Suprapubic skin (tissue), 4 donors: ENCODE measurements around the gene STK25. TPM values are rescaled to one million over a fixed set of nuclear protein-coding genes. Genes with fewer than 3 reads are reported as not detected.
A peak's percentile ranks its signal among the peaks of the same experiment; 100 is the strongest.

Experiments
- DNase-seq, 2 donors: peaks; one replicate each; pipeline ENCODE4 v3.0.0-alpha.2; 2019; ENCODE audit warnings: low spot score in 2 of 2
- H3K27ac ChIP-seq: fragments of 200-600 bp; sonication (generic); one replicate; pipeline ENCODE4 v1.5.1; 2019
- H3K27me3 ChIP-seq: fragments of 200-600 bp; sonication (generic); one replicate; pipeline ENCODE4 v1.5.1; 2019
- H3K36me3 ChIP-seq: fragments of 200-600 bp; sonication (generic); one replicate; pipeline ENCODE4 v1.5.1; 2019
- H3K4me1 ChIP-seq: fragments of 200-600 bp; sonication (generic); one replicate; pipeline ENCODE4 v1.5.1; 2019
- H3K4me3 ChIP-seq: fragments of 200-600 bp; sonication (generic); one replicate; pipeline ENCODE4 v1.5.1; 2019; ENCODE audit warnings: mild to moderate bottlenecking
- H3K9me3 ChIP-seq: fragments of 200-600 bp; sonication (generic); one replicate; pipeline ENCODE4 v1.5.1; 2019
- CTCF ChIP-seq, 2 donors: fragments of 200-600 bp in 1 of 2; fragments of 450-650 bp in 1 of 2; sonication (generic) in 1 of 2; IDR thresholded peaks; one replicate each; pipeline ENCODE4 v1.5.1; 2016 to 2019; ENCODE audit warnings: antibody characterized with exemption in 2 of 2, mild to moderate bottlenecking in 1 of 2, moderate library complexity in 1 of 2
- EP300 ChIP-seq: sonication (generic); formaldehyde crosslinking; IDR thresholded peaks from one replicate; pipeline ENCODE4 v1.6.1; 2017; ENCODE audit warnings: antibody characterized with exemption
- POLR2A ChIP-seq, 2 donors: fragments of 450-650 bp; IDR thresholded peaks; one replicate each; pipeline ENCODE4 v1.6.1; 2017; ENCODE audit warnings: antibody characterized with exemption in 2 of 2, mild to moderate bottlenecking in 2 of 2, moderate library complexity in 2 of 2
- POLR2AphosphoS5 ChIP-seq, 3 donors: sonication (generic); formaldehyde crosslinking; IDR thresholded peaks; one replicate each; pipeline ENCODE4 v1.6.1; 2017; ENCODE audit warnings: antibody characterized with exemption in 3 of 3
- WGBS: methylation state at CpG from one replicate; pipeline ENCODE4 v1.1.5; 2018; 5-methylcytosine and 5-hydroxymethylcytosine counted together
- total RNA-seq, 4 donors: library from RNA; depleted of rRNA; stranded (reverse); fragments of >200 nt; gene quantifications; one replicate each; pipeline ENCODE4 v1.1.0, GENCODE V29; 2016

Gene STK25
- total RNA-seq, 4 donors from 2014 or later = 131 to 232 (median 147) TPM

DNA sequence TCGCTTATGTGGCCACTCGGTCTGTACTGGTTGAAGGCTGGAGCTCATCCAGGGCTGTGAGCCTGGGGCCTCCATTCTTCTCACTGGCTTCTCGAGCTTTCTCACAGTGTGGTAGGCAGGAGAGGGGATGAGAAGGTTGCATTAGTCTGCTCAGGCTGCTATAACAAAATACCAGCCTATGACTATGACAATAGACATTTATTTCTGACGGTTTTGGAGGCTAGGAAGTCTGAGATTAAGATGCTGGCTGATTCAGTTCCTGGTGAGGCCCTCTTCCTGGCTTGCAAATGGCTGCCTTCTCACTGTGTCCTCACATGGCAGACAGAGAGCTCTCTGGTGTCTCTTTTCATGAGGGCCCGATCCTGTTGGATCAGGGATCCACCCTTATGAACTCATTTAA, 6.2 kb upstream of the STK25 start:
- WGBS = 63% methylated on average over 4 of the region's 5 CpGs
- H3K4me3 ChIP-seq = no peak overlapping the region

DNA sequence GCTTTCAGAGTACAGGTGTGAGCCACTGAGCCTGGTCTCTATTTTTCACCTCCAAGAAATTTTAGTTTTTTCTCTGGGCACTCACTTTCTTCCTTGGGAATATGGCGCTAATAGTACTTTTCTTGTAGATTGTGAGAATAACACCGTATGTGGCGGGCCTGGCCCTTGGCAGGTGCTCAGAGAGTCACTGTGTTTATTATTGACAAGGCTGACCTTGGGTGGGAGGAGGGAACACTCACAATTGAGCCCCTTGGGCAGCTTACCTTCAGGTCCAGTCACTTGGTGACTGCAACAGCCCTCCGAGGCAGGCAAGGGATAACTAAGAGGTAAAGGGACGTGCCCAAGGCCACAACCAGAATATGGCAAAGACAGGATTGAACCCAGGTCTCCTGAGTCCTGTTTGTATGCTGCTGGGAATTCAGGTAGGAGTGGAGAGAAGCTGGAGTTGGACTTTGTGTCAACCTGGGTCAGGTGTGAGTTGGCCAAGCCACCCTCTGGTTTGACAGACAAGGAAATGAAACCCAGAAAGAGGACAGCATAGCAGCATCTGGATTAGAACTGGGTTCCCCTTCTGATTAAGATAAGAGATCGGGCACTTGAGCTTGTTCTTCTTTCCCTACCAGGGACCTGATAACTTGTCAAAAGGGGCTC, 2.8 kb upstream of the STK25 start:
- no peak for TF ChIP-seq CTCF (IDR thresholded peaks at IDR 0.05)
- TF ChIP-seq POLR2AphosphoS5 (IDR thresholded peaks at IDR 0.05) = no peak
- no peak for TF ChIP-seq POLR2A (IDR thresholded peaks at IDR 0.05)
- no peak for TF ChIP-seq EP300
- Histone ChIP-seq H3K27me3 (no peaks in the 10 kb centered on the region), H3K4me3 (no peak overlapping the region), H3K4me1 (peaks cover 29% of the 10 kb centered on the region), H3K9me3 (no peaks in the 10 kb centered on the region), H3K27ac (no peak overlapping the region), H3K36me3 (no peaks in the 10 kb centered on the region)
- WGBS = 95% methylated on average over 6 of the region's 6 CpGs
- no peak for DNase-seq

More for the DNA sequence above, 6.2 kb upstream of the STK25 start:
- TF ChIP-seq CTCF (IDR thresholded peaks at IDR 0.05) (no peak), POLR2A (IDR thresholded peaks at IDR 0.05) (no peak), POLR2AphosphoS5 (IDR thresholded peaks at IDR 0.05) (no peak), EP300 (no peak)
- H3K27me3 ChIP-seq = peaks cover 2% of the 10 kb centered on the region
- H3K27ac ChIP-seq = no peak overlapping the region
- no peaks in the 10 kb centered on the region for H3K9me3 ChIP-seq
- H3K4me1 ChIP-seq = peaks cover 3% of the 10 kb centered on the region
- DNase-seq = no peak
- H3K36me3 ChIP-seq = no peaks in the 10 kb centered on the region

DNA sequence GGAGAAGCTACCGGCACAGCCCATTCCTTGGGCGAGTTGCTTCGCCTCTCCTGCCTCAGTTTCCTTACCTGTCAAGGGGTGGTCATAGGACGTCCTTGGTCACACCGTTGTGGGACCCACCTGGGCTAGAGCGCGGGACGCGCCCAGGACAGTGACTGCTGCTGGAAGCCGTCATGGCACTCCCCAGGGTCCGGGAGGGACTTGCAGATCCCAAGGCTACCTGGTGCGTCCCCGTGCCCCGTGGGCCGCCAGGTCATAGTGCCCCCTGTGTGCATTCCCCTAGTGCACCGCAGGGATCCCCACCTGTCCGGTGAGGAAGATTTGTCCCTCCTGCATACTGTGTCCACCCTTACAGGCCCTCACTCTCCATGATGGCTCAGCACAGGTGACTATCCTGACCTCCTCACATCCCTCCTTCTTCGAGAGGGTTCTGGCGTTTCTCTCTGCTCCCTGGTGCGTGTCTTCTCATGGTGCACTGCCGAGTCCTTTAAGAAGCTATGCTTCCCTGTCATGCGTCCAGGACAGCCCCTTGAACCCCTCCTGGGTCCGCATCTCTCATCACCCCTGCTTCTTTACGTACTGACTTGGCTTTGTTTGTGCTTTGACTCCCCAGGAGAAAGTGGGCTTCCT, 886 bp upstream of the STK25 start:
- no peak for DNase-seq

DNA sequence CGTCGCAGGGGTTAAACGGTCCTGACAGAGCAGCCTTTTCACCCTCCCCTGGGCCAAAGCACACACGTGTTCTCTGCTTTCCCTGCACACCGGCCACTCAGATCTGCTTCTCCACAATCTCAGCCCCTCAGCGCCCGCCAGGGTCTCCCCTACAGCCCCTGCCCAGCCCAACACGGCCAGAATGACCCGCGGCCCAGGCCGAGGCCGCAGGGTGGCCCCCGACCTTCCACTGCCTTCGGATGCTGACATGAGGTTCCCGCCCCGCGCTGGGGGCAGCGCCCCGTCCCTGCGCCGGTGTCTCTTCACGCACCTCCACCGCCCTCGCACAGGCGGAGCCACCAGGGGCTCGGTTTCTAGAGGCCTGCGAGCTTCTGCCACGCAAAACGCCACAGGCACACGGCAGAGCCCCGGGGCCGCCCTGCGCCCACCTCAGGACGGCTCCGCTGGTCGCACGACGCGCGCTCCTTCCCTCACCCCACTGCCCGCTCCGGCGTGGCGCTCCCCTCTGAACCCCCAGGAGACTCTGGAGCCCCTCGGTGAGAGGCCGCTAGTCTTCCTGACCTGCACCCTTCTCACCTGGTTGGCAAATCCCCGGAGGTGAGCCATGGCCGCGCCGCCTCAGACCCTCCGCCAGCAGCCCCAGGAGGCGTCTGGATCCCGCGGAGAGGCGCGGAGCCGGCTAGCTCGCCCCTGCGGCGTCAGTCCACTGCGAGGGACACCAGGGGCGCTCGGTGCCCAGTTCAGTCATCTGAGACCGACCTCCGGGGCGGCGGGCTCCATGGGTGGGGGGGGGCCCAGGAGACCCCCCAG, 749 bp downstream of the STK25 start:
- peaks cover 43% of the 10 kb centered on the region for H3K4me1 ChIP-seq

More for the DNA sequence above, 886 bp upstream of the STK25 start:
- H3K4me1 ChIP-seq = peaks cover 41% of the 10 kb centered on the region
- H3K36me3 ChIP-seq = no peaks in the 10 kb centered on the region
- H3K27me3 ChIP-seq = no peaks in the 10 kb centered on the region
- H3K4me3 ChIP-seq = peak overlapping the region; percentile 93
- 27% methylated on average over 10 of the region's 24 CpGs for WGBS
- TF ChIP-seq POLR2A (IDR thresholded peaks at IDR 0.05) (no peak), CTCF (IDR thresholded peaks at IDR 0.05) (no peak), EP300 (no peak), POLR2AphosphoS5 (IDR thresholded peaks at IDR 0.05) (no peak)
- no peaks in the 10 kb centered on the region for H3K9me3 ChIP-seq
- peak overlapping the region; percentile 80 for H3K27ac ChIP-seq

More for the DNA sequence above, 749 bp downstream of the STK25 start:
- H3K9me3 ChIP-seq = no peaks in the 10 kb centered on the region
- H3K36me3 ChIP-seq = peaks cover 4% of the 10 kb centered on the region
- H3K27ac ChIP-seq = peak overlapping the region; percentile 80
- no peak for DNase-seq
- TF ChIP-seq EP300 = no peak
- no peak for TF ChIP-seq POLR2AphosphoS5 (IDR thresholded peaks at IDR 0.05)
- no peak for TF ChIP-seq POLR2A (IDR thresholded peaks at IDR 0.05)
- TF ChIP-seq CTCF (IDR thresholded peaks at IDR 0.05) = no peak
- no peaks in the 10 kb centered on the region for H3K27me3 ChIP-seq
- WGBS = under 1% methylated on average over 34 of the region's 67 CpGs
- H3K4me3 ChIP-seq = peak overlapping the region; percentile 93
